Measurements from ENCODE around the gene ARSI. TPM values are rescaled to one million over a fixed set of nuclear protein-coding genes. Genes with fewer than 3 reads are reported as not detected.

The ARSI gene
- total RNA-seq, 4 donors from 2014 or later, result 1.6 to 4.5 (median 2.6) TPM

DNA sequence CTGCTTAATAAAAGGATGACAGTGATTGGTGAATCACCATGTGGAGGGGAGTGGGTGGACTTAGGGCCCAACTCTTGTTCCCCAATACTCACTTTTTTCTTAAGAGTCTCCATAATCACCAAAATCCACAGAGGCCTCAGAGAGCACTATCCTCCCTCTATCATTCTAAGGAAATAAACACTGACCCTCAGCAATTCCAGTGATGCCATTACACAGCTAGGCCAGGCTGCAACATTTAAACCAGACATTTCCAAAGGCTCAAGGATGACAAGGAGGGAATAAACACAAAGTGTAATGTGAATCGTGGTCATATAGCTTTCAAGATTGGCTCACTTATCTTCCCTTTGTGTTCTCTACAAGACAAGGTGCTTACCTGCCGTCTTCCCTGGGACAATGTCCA lies 2.4 kb upstream of the ARSI start:
- TF ChIP-seq POLR2A (IDR thresholded peaks at IDR 0.05) (no peak), CTCF (IDR thresholded peaks at IDR 0.05) (no peak)
- intact Hi-C loops (cut with DNase I; ENCODE audit: low total_unique reads), result no loop called here
- 83 to 86% methylated on average over 2 of the region's 2 CpGs for WGBS, 2 donors
- DNase-seq (ENCODE audit: low spot score in 2 of 2), result no peak
- H3K4me3 ChIP-seq (ENCODE audit: low read depth, poor library complexity, severe bottlenecking), result no peak overlapping the region

GRCh38 chr5:150304481-150305081 lies 1.9 kb upstream of the ARSI start:
- 85 to 89% methylated on average over 4 of the region's 4 CpGs for WGBS, 2 donors
- no peak for DNase-seq (ENCODE audit: low spot score in 2 of 2)
- intact Hi-C loops (cut with DNase I; ENCODE audit: low total_unique reads), result no loop called here
- no peak overlapping the region for H3K4me3 ChIP-seq (ENCODE audit: low read depth, poor library complexity, severe bottlenecking)
- TF ChIP-seq POLR2A (IDR thresholded peaks at IDR 0.05) (no peak), CTCF (IDR thresholded peaks at IDR 0.05) (no peak)

DNA sequence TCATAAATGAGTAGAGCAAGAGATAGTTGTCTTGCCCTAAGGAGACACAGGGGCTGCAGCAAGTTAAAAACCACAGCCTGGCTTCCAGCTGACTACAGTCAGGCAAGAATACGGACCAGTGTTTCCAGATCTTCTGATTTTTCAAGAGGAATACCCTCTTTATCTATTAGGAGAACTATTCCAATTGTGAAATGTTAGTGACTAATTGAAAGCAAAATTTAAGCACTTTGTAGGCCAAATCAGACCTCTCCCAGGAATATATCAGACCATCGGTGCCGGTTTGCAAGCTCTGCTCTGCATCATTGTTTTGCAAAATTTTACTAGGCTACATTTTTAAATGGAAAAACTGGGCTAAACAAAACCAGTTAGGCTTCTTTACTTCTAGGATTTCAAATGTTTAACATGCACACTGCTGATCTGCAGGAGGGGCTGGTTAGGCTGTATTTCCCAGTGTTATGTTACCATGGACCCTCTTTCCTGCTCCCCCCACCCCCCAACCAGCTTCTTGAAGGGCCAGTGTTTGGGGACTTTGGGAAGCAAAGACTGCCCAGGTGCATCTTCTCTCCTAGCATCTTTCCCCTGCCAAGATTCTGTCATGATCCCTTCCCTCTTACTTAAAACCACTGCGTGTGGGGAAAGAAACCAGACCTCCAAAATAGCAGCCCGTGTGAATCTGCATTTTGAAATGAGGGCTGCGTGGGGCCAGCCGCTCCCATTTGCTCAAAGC lies 1.1 kb upstream of the ARSI start:
- no peak for TF ChIP-seq POLR2A (IDR thresholded peaks at IDR 0.05)
- TF ChIP-seq CTCF (IDR thresholded peaks at IDR 0.05), result no peak
- H3K4me3 ChIP-seq (ENCODE audit: low read depth, poor library complexity, severe bottlenecking), result no peak overlapping the region
- 59 to 68% methylated on average over 7 of the region's 7 CpGs for WGBS, 2 donors
- intact Hi-C loops (cut with DNase I; ENCODE audit: low total_unique reads), result no loop called here
- DNase-seq (ENCODE audit: low spot score in 2 of 2), result no peak

GRCh38 chr5:150303070-150303615 lies 438 bp upstream of the ARSI start:
- WGBS, 2 donors, result 28 to 33% methylated on average over 16 of the region's 16 CpGs
- intact Hi-C loops (cut with DNase I; ENCODE audit: low total_unique reads), result no loop called here
- H3K4me3 ChIP-seq (ENCODE audit: low read depth, poor library complexity, severe bottlenecking), result no peak overlapping the region
- TF ChIP-seq CTCF (IDR thresholded peaks at IDR 0.05), result no peak
- TF ChIP-seq POLR2A (IDR thresholded peaks at IDR 0.05), result no peak
- no peak for DNase-seq (ENCODE audit: low spot score in 2 of 2)

DNA sequence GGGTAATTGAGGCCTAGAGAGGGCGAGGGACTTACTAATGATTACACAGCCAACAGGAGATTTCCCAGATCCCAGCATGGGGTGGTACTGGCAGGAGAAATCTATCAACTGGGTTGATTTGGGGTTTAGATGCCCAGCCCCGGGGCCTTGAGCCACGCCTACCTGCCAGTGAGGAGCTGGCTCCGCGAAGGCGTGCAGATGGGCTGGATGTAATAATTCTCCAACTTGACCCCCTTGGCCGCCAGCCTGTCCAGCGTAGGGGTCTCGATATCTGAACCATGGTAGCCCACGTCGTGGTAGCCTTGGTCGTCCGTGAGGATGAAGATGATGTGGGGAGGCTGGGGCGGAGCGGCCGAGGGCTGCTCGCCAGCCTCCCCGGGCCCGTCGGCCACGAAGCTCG lies 804 bp downstream of the ARSI start:
- no peak for DNase-seq (ENCODE audit: low spot score in 2 of 2)
- intact Hi-C loops (cut with DNase I; ENCODE audit: low total_unique reads), result no loop called here
- H3K4me3 ChIP-seq (ENCODE audit: low read depth, poor library complexity, severe bottlenecking), result no peak overlapping the region
- no peak for TF ChIP-seq CTCF (IDR thresholded peaks at IDR 0.05)
- no peak for TF ChIP-seq POLR2A (IDR thresholded peaks at IDR 0.05)
- WGBS, 2 donors, result 20 to 21% methylated on average over 21 to 22 of the region's 22 CpGs

Measured in lower leg skin (tissue), 4 donors.